Activated CD8-positive, alpha-beta memory T cell treated with anti-CD3 and anti-CD28 coated beads, Interleukin-2, amount 50 U/mL, for 48 hours (primary cell): Measurements from ENCODE around the gene P2RY14.

Experiments
- DNase-seq: peaks from one replicate; pipeline ENCODE4 v3.0.0-alpha.2; 2020

P2RY14 gene

GRCh38 chr3:151278230-151278629, at the start of gene P2RY14:
Gene P2RY14, minus strand, starts transcription at chr3:151278542. Its CDS starts 64,226 bp downstream, at chr3:151214316.
- no peak for DNase-seq

- DNase-seq = no peak
Observed at GRCh38 chr3:151327571-151328198, 49.3 kb upstream of the P2RY14 start.

GRCh38 chr3:151322511-151322910, 44.2 kb upstream of the P2RY14 start:
- no peak for DNase-seq

- DNase-seq = no peak
Observed at GRCh38 chr3:151321526-151321925, 43.2 kb upstream of the P2RY14 start.

- no peak for DNase-seq
Observed at GRCh38 chr3:151320131-151320530, 41.8 kb upstream of the P2RY14 start.

- no peak for DNase-seq
Observed at GRCh38 chr3:151319628-151320027, 41.3 kb upstream of the P2RY14 start.

- no peak for DNase-seq
Observed at GRCh38 chr3:151318991-151319390, 40.6 kb upstream of the P2RY14 start.

GRCh38 chr3:151318313-151318712, 40.0 kb upstream of the P2RY14 start:
- no peak for DNase-seq

GRCh38 chr3:151316267-151316991, 38.1 kb upstream of the P2RY14 start, which contains the start of gene GPR87:
Gene GPR87, minus strand, starts transcription at chr3:151316820. Its CDS starts 16,720 bp downstream, at chr3:151300100.
- no peak for DNase-seq

- DNase-seq = no peak
Observed at GRCh38 chr3:151315846-151316245, 37.5 kb upstream of the P2RY14 start.

GRCh38 chr3:151315136-151315535, 36.8 kb upstream of the P2RY14 start:
- no peak for DNase-seq

- DNase-seq = no peak
Observed at GRCh38 chr3:151314593-151314992, 36.3 kb upstream of the P2RY14 start.

GRCh38 chr3:151314137-151314536, 35.8 kb upstream of the P2RY14 start:
- DNase-seq = no peak

GRCh38 chr3:151312972-151313371, 34.6 kb upstream of the P2RY14 start:
- DNase-seq = no peak

GRCh38 chr3:151309566-151309965, 31.2 kb upstream of the P2RY14 start:
- DNase-seq = no peak

GRCh38 chr3:151307583-151308488, 29.5 kb upstream of the P2RY14 start:
- no peak for DNase-seq

GRCh38 chr3:151307131-151307530, 28.8 kb upstream of the P2RY14 start:
- DNase-seq = no peak

GRCh38 chr3:151306168-151306810, 27.9 kb upstream of the P2RY14 start:
- peak; percentile 63 for DNase-seq

- no peak for DNase-seq
Observed at GRCh38 chr3:151305775-151306151, 27.4 kb upstream of the P2RY14 start.

- DNase-seq = peak; percentile 73
Observed at GRCh38 chr3:151305060-151305774, 26.9 kb upstream of the P2RY14 start.

- DNase-seq = no peak
Observed at GRCh38 chr3:151303751-151304150, 25.4 kb upstream of the P2RY14 start.

GRCh38 chr3:151301787-151302186, 23.4 kb upstream of the P2RY14 start:
- DNase-seq = no peak
